ENCODE measurements around the gene TARP.

GRCh38 chr7:38315410-38315809, 42.0 kb upstream of the TARP start:
- TF ChIP-seq CTCF (IDR thresholded peaks at IDR 0.05) (no peak), POLR2A (IDR thresholded peaks at IDR 0.05) (no peak), EP300 (IDR thresholded peaks at IDR 0.05) (no peak)

Data from tibial nerve (tissue), 4 donors.